ENCODE data around the gene PABPN1L. TPM values are rescaled to one million over a fixed set of nuclear protein-coding genes. Genes with fewer than 3 reads are reported as not detected.

PABPN1L gene
- total RNA-seq, 2 donors from 2014 or later, result not detected

DNA sequence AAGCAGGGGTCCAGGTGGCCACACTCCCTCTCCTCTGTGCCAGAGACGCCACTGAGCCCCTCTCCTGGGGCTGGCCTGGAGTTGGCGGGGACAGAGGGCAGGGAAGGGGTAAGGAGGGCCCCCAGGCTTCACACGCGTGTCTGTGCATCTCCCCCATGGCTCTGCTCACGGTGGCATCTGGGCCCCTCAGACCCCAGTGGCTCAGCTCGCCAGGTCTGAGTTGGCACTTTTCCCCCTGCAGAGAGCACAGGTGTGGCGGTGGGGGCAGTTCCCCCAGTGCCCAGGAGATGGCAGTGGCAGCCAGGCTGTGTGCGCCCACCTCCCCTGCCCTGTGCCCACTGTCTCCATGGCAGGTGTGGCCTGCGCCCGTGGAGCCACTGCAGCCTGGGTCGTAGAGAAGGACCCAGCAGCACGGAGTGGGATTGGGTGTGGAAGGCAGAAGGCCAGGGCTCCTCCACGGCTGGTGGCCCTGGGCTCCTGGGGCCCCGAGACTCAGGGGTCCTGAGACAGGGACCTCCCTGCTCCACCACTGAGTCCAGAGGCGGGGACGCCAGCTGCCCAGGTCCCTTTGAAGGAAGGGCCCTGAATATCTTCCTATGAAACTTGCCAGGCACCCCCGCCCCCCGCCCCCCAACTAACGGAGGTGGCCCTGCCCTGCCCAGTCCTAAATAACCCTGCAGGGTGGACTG is 50.4 kb downstream of the PABPN1L start:
- DNase-seq, result peak; percentile 62
- H3K9me3 ChIP-seq, result no peaks in the 10 kb centered on the region
- H3K4me1 ChIP-seq, result no peaks in the 10 kb centered on the region
- H3K36me3 ChIP-seq, result no peaks in the 10 kb centered on the region
- H3K27me3 ChIP-seq, result no peaks in the 10 kb centered on the region
- TF ChIP-seq CTCF (IDR thresholded peaks at IDR 0.05), result peak; percentile 77
- intact Hi-C loops (cut with DNase I), result loop anchor here (2.0 kb wide), 1 partner anchor 353 kb away; no protein-coding TSS in a partner anchor
- H3K4me3 ChIP-seq, result no peak overlapping the region
- H3K27ac ChIP-seq, result no peak overlapping the region
- H3K9ac ChIP-seq (ENCODE audit: low read depth in 2 of 2, low read length in 2 of 2), result no peak overlapping the region

DNA sequence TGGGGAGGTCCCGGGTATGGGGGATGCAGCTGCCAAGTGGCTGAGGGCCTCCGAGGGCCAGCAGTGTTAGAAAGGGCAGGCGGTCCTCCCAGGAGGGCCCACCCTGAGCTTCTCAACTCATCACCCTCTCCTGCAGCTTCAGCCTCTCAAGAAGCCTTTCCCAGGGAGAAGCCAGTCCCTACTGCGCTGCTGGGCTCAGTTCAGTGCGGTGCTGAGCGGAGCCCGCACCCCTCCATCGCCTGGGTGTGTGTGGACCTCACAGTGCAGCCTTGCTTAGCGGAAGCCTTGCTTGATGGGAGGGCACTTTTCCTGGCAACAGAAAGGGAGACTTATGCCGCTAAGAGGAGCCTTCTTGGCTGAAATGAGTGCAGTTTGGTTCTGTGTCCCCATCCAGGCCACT is 51.2 kb downstream of the PABPN1L start:
- Histone ChIP-seq H3K27me3 (no peaks in the 10 kb centered on the region), H3K9ac (ENCODE audit: low read depth in 2 of 2, low read length in 2 of 2) (no peak overlapping the region), H3K4me3 (no peak overlapping the region), H3K4me1 (peaks cover 7% of the 10 kb centered on the region), H3K36me3 (no peaks in the 10 kb centered on the region), H3K9me3 (no peaks in the 10 kb centered on the region), H3K27ac (no peak overlapping the region)
- TF ChIP-seq CTCF (IDR thresholded peaks at IDR 0.05), result no peak
- DNase-seq, result no peak
- intact Hi-C loops (cut with DNase I), result loop anchor here (2.0 kb wide), 1 partner anchor 354 kb away; no protein-coding TSS in a partner anchor

DNA sequence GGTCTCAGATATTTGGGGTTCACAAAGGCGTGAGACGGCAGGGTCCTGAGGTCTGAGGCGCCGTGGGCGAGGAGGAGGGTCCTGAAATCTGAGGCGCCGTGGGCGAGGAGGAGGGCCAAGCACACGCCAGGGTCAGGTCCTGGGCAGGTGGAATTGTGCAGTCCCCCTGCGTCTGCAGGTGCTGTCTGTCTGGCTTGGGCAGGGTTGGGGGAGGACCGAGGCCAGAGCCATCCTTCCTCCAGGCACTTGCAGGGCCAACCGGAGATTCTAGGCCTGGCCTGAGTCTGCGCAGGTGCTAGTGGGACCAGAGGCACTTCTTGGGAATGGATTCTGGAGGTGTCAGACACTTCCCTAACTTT is 52.3 kb downstream of the PABPN1L start:
- intact Hi-C loops (cut with DNase I), result loop anchor here (2.0 to 5.0 kb wide), 2 partner anchors 43 to 355 kb away; partner anchors contain the start of genes GALNS and TRAPPC2L
- H3K4me3 ChIP-seq, result no peak overlapping the region
- no peak overlapping the region for H3K9ac ChIP-seq (ENCODE audit: low read depth in 2 of 2, low read length in 2 of 2)
- no peak overlapping the region for H3K27ac ChIP-seq
- H3K9me3 ChIP-seq, result no peaks in the 10 kb centered on the region
- no peaks in the 10 kb centered on the region for H3K27me3 ChIP-seq
- no peak for TF ChIP-seq CTCF (IDR thresholded peaks at IDR 0.05)
- no peak for DNase-seq
- H3K36me3 ChIP-seq, result no peaks in the 10 kb centered on the region
- H3K4me1 ChIP-seq, result peaks cover 11% of the 10 kb centered on the region

Other genes starting within 250 kb of the PABPN1L start
- not detected for gene IL17C, start 228.1 kb downstream of the PABPN1L start, total RNA-seq
- 100 to 1,000 TPM; 368 to 389 TPM for gene CYBA, start 215.6 kb downstream of the PABPN1L start, total RNA-seq
- 100 to 1,000 TPM in 1 of 2 donors, 10 to 100 TPM in 1; 86.2 to 132 TPM for gene MVD, start 203.6 kb downstream of the PABPN1L start, total RNA-seq
- under 1 TPM; 0.25 to 0.40 TPM for gene SNAI3, start 180.2 kb downstream of the PABPN1L start, total RNA-seq
- 1 to 10 TPM; 9.2 to 9.3 TPM for gene RNF166, start 160.3 kb downstream of the PABPN1L start, total RNA-seq
- gene CTU2, start 160.2 kb downstream of the PABPN1L start, total RNA-seq, result 10 to 100 TPM in 1 of 2 donors, 1 to 10 TPM in 1; 7.8 to 23.1 TPM
- gene PIEZO1, start 81.4 kb downstream of the PABPN1L start, total RNA-seq, result 100 to 1,000 TPM; 104 to 118 TPM
- gene CDT1, start 62.9 kb downstream of the PABPN1L start, total RNA-seq, result 10 to 100 TPM; 14.9 to 71.7 TPM
- 100 to 1,000 TPM; 103 to 273 TPM for gene APRT, start 54.7 kb downstream of the PABPN1L start, total RNA-seq
- gene GALNS, start 9.7 kb downstream of the PABPN1L start, total RNA-seq, result 10 to 100 TPM; 22.8 to 44.5 TPM
- gene TRAPPC2L, start 9.5 kb downstream of the PABPN1L start, total RNA-seq, result 10 to 100 TPM; 33.8 to 57.3 TPM
- 10 to 100 TPM; 10.1 to 10.5 TPM for gene CBFA2T3, start 110.5 kb upstream of the PABPN1L start, total RNA-seq
- 10 to 100 TPM; 60.2 TPM for gene ACSF3, start 227.2 kb upstream of the PABPN1L start, total RNA-seq

Data from colonic mucosa (tissue), 4 donors.